ENCODE results near the gene ANO7. TPM values are rescaled to one million over a fixed set of nuclear protein-coding genes. Genes with fewer than 3 reads are reported as not detected.
A peak's percentile ranks its signal among the peaks of the same experiment; 100 is the strongest.

ANO7 gene
- total and polyA plus RNA-seq, 2 of the 13 experiments (the other 11 are each of a cell fraction or from before 2014, with no cell fraction given): 4.1 to 4.9 TPM

DNA sequence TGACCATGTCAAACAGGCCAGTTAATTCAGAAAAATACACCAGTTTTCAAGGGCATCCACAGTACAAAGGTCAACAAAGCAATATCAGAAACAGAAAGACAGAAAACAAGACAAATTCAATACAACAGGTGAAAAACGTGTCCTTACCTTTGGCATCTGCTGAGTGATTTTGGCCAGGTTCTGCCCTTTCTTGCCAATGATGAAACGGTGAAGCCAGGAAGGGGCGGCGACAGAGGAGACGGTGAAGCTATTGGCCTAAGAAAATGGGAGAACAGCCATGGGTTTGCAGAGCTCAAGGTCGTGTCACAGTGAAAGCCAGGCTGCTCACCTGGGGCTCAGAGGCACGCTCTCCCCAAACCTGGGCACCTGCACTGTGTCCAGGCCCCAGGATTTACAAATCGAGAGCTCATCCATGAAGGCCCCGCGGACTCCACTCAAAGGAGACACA, 66.5 kb downstream of the ANO7 start (continued):
- TF ChIP-seq, protein P1, sequence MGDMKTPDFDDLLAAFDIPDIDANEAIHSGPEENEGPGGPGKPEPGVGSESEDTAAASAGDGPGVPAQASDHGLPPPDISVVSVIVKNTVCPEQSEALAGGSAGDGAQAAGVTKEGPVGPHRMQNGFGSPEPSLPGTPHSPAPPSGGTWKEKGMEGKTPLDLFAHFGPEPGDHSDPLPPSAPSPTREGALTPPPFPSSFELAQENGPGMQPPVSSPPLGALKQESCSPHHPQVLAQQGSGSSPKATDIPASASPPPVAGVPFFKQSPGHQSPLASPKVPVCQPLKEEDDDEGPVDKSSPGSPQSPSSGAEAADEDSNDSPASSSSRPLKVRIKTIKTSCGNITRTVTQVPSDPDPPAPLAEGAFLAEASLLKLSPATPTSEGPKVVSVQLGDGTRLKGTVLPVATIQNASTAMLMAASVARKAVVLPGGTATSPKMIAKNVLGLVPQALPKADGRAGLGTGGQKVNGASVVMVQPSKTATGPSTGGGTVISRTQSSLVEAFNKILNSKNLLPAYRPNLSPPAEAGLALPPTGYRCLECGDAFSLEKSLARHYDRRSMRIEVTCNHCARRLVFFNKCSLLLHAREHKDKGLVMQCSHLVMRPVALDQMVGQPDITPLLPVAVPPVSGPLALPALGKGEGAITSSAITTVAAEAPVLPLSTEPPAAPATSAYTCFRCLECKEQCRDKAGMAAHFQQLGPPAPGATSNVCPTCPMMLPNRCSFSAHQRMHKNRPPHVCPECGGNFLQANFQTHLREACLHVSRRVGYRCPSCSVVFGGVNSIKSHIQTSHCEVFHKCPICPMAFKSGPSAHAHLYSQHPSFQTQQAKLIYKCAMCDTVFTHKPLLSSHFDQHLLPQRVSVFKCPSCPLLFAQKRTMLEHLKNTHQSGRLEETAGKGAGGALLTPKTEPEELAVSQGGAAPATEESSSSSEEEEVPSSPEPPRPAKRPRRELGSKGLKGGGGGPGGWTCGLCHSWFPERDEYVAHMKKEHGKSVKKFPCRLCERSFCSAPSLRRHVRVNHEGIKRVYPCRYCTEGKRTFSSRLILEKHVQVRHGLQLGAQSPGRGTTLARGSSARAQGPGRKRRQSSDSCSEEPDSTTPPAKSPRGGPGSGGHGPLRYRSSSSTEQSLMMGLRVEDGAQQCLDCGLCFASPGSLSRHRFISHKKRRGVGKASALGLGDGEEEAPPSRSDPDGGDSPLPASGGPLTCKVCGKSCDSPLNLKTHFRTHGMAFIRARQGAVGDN (CRISPR knock-in tag; IDR thresholded peaks at IDR 0.05): peak; percentile 44; the same call in 1 of the 2 replicates
- TF ChIP-seq FOXA3 (CRISPR knock-in tag; IDR thresholded peaks at IDR 0.05) (peak; percentile 19; the same call in 1 of the 2 replicates), ZBTB7B (CRISPR knock-in tag; IDR thresholded peaks at IDR 0.05) (no peak), MTA1 (CRISPR knock-in tag; IDR thresholded peaks at IDR 0.05; ENCODE audit: borderline replicate concordance) (peak; percentile 60; the same call in 1 of the 2 replicates), HNF4G (IDR thresholded peaks at IDR 0.05; ENCODE audit: borderline replicate concordance, low read depth, low read length) (0 out of 2 replicates have a peak, but pooled peaks have one; percentile 33), HNF4G (CRISPR knock-in tag; IDR thresholded peaks at IDR 0.05; ENCODE audit: borderline replicate concordance, low read depth) (no peak), ELF3 (CRISPR knock-in tag; IDR thresholded peaks at IDR 0.05) (0 out of 2 replicates have a peak, but pooled peaks have one; percentile 24), SCMH1 (CRISPR knock-in tag; IDR thresholded peaks at IDR 0.05; ENCODE audit: borderline replicate concordance) (no peak), NFYC (CRISPR knock-in tag; IDR thresholded peaks at IDR 0.05) (no peak), GATAD2A (CRISPR knock-in tag; IDR thresholded peaks at IDR 0.05) (peak; percentile 13; the same call in 1 of the 2 replicates), ZBTB38 (CRISPR knock-in tag; IDR thresholded peaks at IDR 0.05) (peak; percentile 67; the same call in 1 of the 2 replicates), GTF3A (CRISPR knock-in tag; conservative IDR thresholded peaks at IDR 0.05) (no peak), ZNF20 (CRISPR knock-in tag; IDR thresholded peaks at IDR 0.05) (no peak), GABPA (IDR thresholded peaks at IDR 0.05; ENCODE audit: low read depth, low read length) (no peak), GABPA (CRISPR knock-in tag; IDR thresholded peaks at IDR 0.05; ENCODE audit: low read depth) (0 out of 2 replicates have a peak, but pooled peaks have one; percentile 13), ZNF24 (IDR thresholded peaks at IDR 0.05) (no peak), ESRRA (CRISPR knock-in tag; IDR thresholded peaks at IDR 0.05; ENCODE audit: low read depth) (0 out of 2 replicates have a peak, but pooled peaks have one; percentile 49), TBL1XR1 (IDR thresholded peaks at IDR 0.05; ENCODE audit: borderline replicate concordance, low read length, partially characterized antibody) (no peak), RBFOX2 (IDR thresholded peaks at IDR 0.05; ENCODE audit: low read depth, low read length) (no peak), NR2F1 (CRISPR knock-in tag; IDR thresholded peaks at IDR 0.05) (no peak), KMT2A (CRISPR knock-in tag; IDR thresholded peaks at IDR 0.05) (no peak)
- TF ChIP-seq, protein P2, sequence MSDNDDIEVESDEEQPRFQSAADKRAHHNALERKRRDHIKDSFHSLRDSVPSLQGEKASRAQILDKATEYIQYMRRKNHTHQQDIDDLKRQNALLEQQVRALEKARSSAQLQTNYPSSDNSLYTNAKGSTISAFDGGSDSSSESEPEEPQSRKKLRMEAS (IDR thresholded peaks at IDR 0.05): no peak
- TF ChIP-seq, protein P3, sequence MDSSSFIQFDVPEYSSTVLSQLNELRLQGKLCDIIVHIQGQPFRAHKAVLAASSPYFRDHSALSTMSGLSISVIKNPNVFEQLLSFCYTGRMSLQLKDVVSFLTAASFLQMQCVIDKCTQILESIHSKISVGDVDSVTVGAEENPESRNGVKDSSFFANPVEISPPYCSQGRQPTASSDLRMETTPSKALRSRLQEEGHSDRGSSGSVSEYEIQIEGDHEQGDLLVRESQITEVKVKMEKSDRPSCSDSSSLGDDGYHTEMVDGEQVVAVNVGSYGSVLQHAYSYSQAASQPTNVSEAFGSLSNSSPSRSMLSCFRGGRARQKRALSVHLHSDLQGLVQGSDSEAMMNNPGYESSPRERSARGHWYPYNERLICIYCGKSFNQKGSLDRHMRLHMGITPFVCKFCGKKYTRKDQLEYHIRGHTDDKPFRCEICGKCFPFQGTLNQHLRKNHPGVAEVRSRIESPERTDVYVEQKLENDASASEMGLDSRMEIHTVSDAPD (CRISPR knock-in tag; IDR thresholded peaks at IDR 0.05): no peak
